ENCODE data around the gene PROX1. TPM values are rescaled to one million over a fixed set of nuclear protein-coding genes. Genes with fewer than 3 reads are reported as not detected.

PROX1 gene
- polyA plus RNA-seq, 4 donors = 0.67 to 7.0 (median 2.3) TPM

DNA sequence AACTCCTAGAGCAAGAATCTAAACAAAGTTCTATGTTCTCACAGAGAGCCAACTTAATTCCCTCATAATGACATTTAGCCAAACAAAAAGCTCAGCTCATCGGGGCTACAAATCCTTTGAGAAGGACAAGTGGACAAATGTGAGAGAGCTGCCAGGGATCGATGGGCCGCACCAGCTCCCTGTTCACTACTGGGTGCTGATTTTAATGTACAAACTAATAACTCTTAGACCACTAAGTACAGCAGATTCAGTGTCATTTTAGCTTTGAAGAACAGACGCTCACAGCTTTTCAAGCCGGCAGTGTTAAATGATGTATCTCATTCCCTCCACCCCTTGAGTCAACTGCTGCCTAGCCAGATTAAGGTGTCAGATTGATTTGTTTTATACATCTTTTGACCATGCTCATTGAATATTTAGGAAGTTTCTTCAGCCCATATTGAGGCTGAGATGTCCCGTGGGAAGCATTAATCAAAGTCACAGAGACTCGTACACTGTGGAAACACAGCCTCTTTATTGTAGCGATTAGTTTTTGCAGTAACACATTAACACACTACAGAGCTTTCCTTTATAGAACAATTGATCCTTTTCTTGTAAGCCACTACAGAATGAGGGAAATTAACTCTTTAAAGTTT, 21.1 kb downstream of the PROX1 start:
- WGBS, 3 donors = 61 to 87% (median 82%) methylated on average over 8 of the region's 8 CpGs
- Histone ChIP-seq H3K36me3 (ENCODE audit: control insufficient read depth in 3 of 3, insufficient read depth in 2 of 3, low read depth in 1 of 3, low read length in 3 of 3) (no peaks in the 10 kb centered on the region), H3K27ac (ENCODE audit: low read depth in 1 of 3, low read length in 2 of 3) (no peak overlapping the region), H3K27me3 (ENCODE audit: control insufficient read depth in 3 of 3, insufficient read depth in 3 of 3, low read length in 3 of 3) (no peaks in the 10 kb centered on the region), H3K4me1 (ENCODE audit: control insufficient read depth in 3 of 3, insufficient read depth in 2 of 3, low read depth in 1 of 3, low read length in 2 of 3) (no peaks in the 10 kb centered on the region), H3K9me3 (ENCODE audit: control insufficient read depth in 2 of 2, insufficient read depth in 1 of 2, low read depth in 1 of 2, low read length in 1 of 2) (no peaks in the 10 kb centered on the region), H3K4me3 (ENCODE audit: low read depth in 1 of 3, low read length in 3 of 3) (no peak overlapping the region)
- DNase-seq (no peak), FAIRE-seq (no peak)

DNA sequence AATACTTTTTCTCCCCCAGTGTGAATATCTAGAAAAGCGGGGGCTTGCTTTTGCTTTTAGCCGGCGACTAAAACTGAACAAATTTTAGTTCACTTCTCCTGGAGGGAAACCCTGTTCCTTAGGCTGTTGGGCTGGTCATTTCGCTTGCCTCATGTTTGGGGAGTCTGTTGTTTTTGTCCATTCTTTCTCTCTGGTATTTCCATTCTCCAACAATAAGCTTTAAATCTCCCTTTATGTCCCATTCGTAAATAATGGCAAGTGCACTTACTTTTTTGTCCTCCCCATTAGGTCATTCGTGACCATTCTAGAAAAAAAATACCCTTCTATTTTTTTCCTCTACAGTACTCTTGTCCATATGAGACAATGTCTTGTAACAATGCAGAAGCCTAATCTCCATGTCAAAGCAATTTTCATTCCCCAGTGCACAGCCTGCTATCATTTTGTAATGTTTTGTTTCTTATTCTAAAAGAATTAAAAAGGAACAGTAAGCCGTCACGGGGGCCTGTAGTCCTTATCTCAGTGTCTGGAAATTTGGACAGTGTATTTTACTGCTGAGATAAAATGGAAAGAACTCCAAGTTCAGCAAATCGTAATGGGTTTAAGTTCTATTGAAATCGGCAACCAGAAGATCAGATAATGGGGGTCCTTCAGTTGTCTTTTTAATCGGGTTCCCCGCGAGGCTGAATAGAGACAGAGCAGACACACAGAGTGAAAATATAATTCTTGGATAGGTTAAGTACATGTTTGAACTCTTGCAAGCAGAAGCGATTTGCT, 21.8 kb downstream of the PROX1 start:
- FAIRE-seq (no peak), DNase-seq (no peak)
- no peaks in the 10 kb centered on the region for H3K4me1 ChIP-seq (ENCODE audit: control insufficient read depth in 3 of 3, insufficient read depth in 2 of 3, low read depth in 1 of 3, low read length in 2 of 3)
- H3K27ac ChIP-seq (ENCODE audit: low read depth in 1 of 3, low read length in 2 of 3) = no peak overlapping the region
- no peak overlapping the region for H3K4me3 ChIP-seq (ENCODE audit: low read depth in 1 of 3, low read length in 3 of 3)
- no peaks in the 10 kb centered on the region for H3K27me3 ChIP-seq (ENCODE audit: control insufficient read depth in 3 of 3, insufficient read depth in 3 of 3, low read length in 3 of 3)
- no peaks in the 10 kb centered on the region for H3K9me3 ChIP-seq (ENCODE audit: control insufficient read depth in 2 of 2, insufficient read depth in 1 of 2, low read depth in 1 of 2, low read length in 1 of 2)
- 80 to 91% (median 87%) methylated on average over 14 of the region's 14 CpGs for WGBS, 3 donors
- no peaks in the 10 kb centered on the region for H3K36me3 ChIP-seq (ENCODE audit: control insufficient read depth in 3 of 3, insufficient read depth in 2 of 3, low read depth in 1 of 3, low read length in 3 of 3)

DNA sequence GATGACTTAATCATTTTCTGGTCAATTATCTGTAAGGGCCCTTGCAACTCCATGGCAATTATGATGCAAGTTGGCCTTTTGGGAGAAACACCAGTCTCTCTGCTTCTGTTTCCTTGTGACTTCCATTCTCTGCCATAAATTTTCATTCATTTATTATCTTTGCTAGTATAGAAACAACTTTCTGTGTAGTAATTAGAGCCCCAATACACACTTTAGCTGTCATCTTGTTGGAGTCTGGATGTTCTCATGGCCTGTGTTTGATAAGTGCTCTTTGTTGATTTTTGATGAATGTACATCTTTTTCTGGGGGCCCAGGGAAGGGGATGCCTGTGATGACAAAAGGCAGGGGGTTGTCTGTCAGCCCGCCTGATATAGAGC, 22.4 kb downstream of the PROX1 start:
- Histone ChIP-seq H3K27me3 (ENCODE audit: control insufficient read depth in 3 of 3, insufficient read depth in 3 of 3, low read length in 3 of 3) (no peaks in the 10 kb centered on the region), H3K9me3 (ENCODE audit: control insufficient read depth in 2 of 2, insufficient read depth in 1 of 2, low read depth in 1 of 2, low read length in 1 of 2) (no peaks in the 10 kb centered on the region), H3K4me3 (ENCODE audit: low read depth in 1 of 3, low read length in 3 of 3) (no peak overlapping the region), H3K36me3 (ENCODE audit: control insufficient read depth in 3 of 3, insufficient read depth in 2 of 3, low read depth in 1 of 3, low read length in 3 of 3) (no peaks in the 10 kb centered on the region), H3K27ac (ENCODE audit: low read depth in 1 of 3, low read length in 2 of 3) (no peak overlapping the region), H3K4me1 (ENCODE audit: control insufficient read depth in 3 of 3, insufficient read depth in 2 of 3, low read depth in 1 of 3, low read length in 2 of 3) (no peaks in the 10 kb centered on the region)
- WGBS, 3 donors = 86 to 97% (median 94%) methylated on average over 1 of the region's 1 CpG
- FAIRE-seq = no peak
- no peak for DNase-seq

DNA sequence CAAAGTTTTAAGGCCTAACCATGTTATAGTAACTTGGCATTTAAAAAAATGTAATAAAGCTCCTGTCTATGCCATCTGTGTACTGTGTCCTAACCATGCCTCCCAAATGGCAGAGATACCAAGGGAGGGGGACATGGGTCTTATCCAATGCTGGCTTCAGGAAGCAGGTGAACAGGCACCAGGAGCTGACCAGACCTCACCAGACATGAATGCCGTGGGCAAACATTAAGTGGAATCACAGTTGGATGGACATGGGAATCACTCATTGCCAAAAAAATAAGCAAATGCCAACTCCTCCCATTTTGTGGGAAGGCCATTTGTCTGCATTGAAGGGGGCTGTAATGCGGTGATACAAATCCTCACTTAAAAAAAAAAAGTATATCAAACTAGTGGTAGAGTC, 22.9 kb downstream of the PROX1 start:
- H3K36me3 ChIP-seq (ENCODE audit: control insufficient read depth in 3 of 3, insufficient read depth in 2 of 3, low read depth in 1 of 3, low read length in 3 of 3) = no peaks in the 10 kb centered on the region

DNA sequence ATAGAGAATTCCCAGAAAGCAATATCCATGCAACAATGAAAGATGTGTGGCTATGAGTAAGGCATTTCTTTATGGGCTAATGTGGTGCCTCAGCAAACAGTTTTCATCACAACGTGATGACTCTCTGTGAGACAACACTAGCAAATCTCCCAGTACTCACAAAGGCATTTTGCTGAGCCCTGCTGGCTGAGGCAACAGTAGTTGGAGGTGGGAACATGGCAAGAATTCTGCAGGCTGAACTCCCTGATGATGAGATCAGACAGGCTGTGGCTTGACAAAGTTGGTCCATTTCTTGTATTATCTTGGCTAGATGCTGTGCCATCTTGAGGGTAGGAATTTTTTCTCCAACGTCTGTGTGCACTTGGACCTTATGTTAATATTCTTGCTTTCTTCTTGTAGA, 24.6 kb downstream of the PROX1 start:
- no peak overlapping the region for H3K4me3 ChIP-seq (ENCODE audit: low read depth in 1 of 3, low read length in 3 of 3)
- H3K9me3 ChIP-seq (ENCODE audit: control insufficient read depth in 2 of 2, insufficient read depth in 1 of 2, low read depth in 1 of 2, low read length in 1 of 2) = no peaks in the 10 kb centered on the region
- no peak overlapping the region for H3K27ac ChIP-seq (ENCODE audit: low read depth in 1 of 3, low read length in 2 of 3)
- no peaks in the 10 kb centered on the region for H3K36me3 ChIP-seq (ENCODE audit: control insufficient read depth in 3 of 3, insufficient read depth in 2 of 3, low read depth in 1 of 3, low read length in 3 of 3)
- DNase-seq (no peak), FAIRE-seq (no peak)
- no peaks in the 10 kb centered on the region for H3K4me1 ChIP-seq (ENCODE audit: control insufficient read depth in 3 of 3, insufficient read depth in 2 of 3, low read depth in 1 of 3, low read length in 2 of 3)
- H3K27me3 ChIP-seq (ENCODE audit: control insufficient read depth in 3 of 3, insufficient read depth in 3 of 3, low read length in 3 of 3) = no peaks in the 10 kb centered on the region
- WGBS, 3 donors = 40 to 44% (median 41%) methylated on average over 2 of the region's 2 CpGs

More for the DNA sequence above, 22.9 kb downstream of the PROX1 start:
- H3K27me3 ChIP-seq (ENCODE audit: control insufficient read depth in 3 of 3, insufficient read depth in 3 of 3, low read length in 3 of 3) = no peaks in the 10 kb centered on the region
- H3K4me1 ChIP-seq (ENCODE audit: control insufficient read depth in 3 of 3, insufficient read depth in 2 of 3, low read depth in 1 of 3, low read length in 2 of 3) = no peaks in the 10 kb centered on the region
- no peak overlapping the region for H3K27ac ChIP-seq (ENCODE audit: low read depth in 1 of 3, low read length in 2 of 3)
- H3K9me3 ChIP-seq (ENCODE audit: control insufficient read depth in 2 of 2, insufficient read depth in 1 of 2, low read depth in 1 of 2, low read length in 1 of 2) = no peaks in the 10 kb centered on the region
- H3K4me3 ChIP-seq (ENCODE audit: low read depth in 1 of 3, low read length in 3 of 3) = no peak overlapping the region
- no peak for FAIRE-seq
- WGBS, 3 donors = 88 to 98% (median 96%) methylated on average over 2 of the region's 2 CpGs
- DNase-seq = no peak

DNA sequence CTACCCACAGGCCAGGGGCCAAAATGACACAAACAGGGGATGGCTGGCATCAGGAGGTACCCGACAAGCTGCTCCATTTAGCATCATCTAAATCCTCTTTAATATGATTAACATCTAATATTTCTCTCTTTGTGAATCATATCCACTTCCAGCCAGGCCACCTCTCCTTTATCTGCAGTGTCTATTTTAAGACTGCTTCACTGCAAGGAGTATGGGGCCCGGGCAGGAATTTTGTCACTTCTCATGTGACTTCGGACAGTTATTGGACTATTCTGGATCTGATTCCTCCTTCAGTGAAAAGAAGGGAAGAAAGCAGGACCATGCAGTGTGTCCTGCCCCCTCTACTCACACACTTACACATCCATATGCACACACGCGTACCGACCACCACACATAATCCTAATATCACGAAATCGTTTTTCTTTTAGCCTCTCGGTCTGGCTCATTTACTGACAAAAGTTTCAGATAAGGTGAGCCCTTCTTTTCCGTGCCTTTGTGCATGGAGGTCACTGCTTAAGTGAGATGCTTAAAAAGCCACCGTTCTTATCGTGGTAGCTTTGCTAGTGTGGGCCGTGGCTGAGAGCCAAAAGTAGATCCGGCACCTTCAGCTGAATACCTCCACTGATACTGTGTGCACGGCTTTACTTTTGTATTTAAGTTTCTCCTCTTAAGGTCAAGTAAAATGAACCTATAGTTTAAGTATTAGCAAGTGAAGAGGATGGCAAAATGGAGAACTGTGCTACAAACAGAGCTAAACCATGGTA, 26.0 kb downstream of the PROX1 start:
- Histone ChIP-seq H3K4me1 (ENCODE audit: control insufficient read depth in 3 of 3, insufficient read depth in 2 of 3, low read depth in 1 of 3, low read length in 2 of 3) (no peaks in the 10 kb centered on the region), H3K27ac (ENCODE audit: low read depth in 1 of 3, low read length in 2 of 3) (no peak overlapping the region), H3K9me3 (ENCODE audit: control insufficient read depth in 2 of 2, insufficient read depth in 1 of 2, low read depth in 1 of 2, low read length in 1 of 2) (no peaks in the 10 kb centered on the region), H3K27me3 (ENCODE audit: control insufficient read depth in 3 of 3, insufficient read depth in 3 of 3, low read length in 3 of 3) (no peaks in the 10 kb centered on the region), H3K36me3 (ENCODE audit: control insufficient read depth in 3 of 3, insufficient read depth in 2 of 3, low read depth in 1 of 3, low read length in 3 of 3) (no peaks in the 10 kb centered on the region), H3K4me3 (ENCODE audit: low read depth in 1 of 3, low read length in 3 of 3) (no peak overlapping the region)
- 92 to 93% (median 92%) methylated on average over 15 of the region's 15 CpGs for WGBS, 3 donors
- DNase-seq (no peak), FAIRE-seq (no peak)

DNA sequence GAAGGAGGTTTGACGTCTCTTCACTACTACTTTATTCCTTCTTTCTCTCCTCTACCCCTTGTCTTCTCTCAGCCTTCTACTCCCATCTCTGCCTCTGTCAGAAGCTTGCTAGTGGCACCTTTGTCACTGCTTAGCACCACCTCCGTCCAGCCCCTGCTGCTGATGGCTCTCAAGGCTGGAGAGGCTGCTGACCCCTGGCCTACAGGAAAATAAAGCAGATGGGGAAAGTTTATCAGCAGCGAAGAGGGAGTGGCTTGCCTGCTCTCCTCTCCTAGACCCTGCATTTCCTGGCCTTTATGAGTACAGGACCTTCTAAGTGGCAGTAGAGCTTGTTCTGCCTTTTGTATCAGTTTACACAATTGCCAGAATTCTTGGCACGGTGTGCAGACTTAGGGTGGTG, 27.0 kb downstream of the PROX1 start:
- WGBS, 3 donors = 59 to 81% (median 81%) methylated on average over 4 of the region's 4 CpGs
- Histone ChIP-seq H3K9me3 (ENCODE audit: control insufficient read depth in 2 of 2, insufficient read depth in 1 of 2, low read depth in 1 of 2, low read length in 1 of 2) (no peaks in the 10 kb centered on the region), H3K27me3 (ENCODE audit: control insufficient read depth in 3 of 3, insufficient read depth in 3 of 3, low read length in 3 of 3) (no peaks in the 10 kb centered on the region), H3K36me3 (ENCODE audit: control insufficient read depth in 3 of 3, insufficient read depth in 2 of 3, low read depth in 1 of 3, low read length in 3 of 3) (no peaks in the 10 kb centered on the region), H3K27ac (ENCODE audit: low read depth in 1 of 3, low read length in 2 of 3) (no peak overlapping the region), H3K4me1 (ENCODE audit: control insufficient read depth in 3 of 3, insufficient read depth in 2 of 3, low read depth in 1 of 3, low read length in 2 of 3) (no peaks in the 10 kb centered on the region), H3K4me3 (ENCODE audit: low read depth in 1 of 3, low read length in 3 of 3) (no peak overlapping the region)
- no peak for FAIRE-seq
- no peak for DNase-seq

DNA sequence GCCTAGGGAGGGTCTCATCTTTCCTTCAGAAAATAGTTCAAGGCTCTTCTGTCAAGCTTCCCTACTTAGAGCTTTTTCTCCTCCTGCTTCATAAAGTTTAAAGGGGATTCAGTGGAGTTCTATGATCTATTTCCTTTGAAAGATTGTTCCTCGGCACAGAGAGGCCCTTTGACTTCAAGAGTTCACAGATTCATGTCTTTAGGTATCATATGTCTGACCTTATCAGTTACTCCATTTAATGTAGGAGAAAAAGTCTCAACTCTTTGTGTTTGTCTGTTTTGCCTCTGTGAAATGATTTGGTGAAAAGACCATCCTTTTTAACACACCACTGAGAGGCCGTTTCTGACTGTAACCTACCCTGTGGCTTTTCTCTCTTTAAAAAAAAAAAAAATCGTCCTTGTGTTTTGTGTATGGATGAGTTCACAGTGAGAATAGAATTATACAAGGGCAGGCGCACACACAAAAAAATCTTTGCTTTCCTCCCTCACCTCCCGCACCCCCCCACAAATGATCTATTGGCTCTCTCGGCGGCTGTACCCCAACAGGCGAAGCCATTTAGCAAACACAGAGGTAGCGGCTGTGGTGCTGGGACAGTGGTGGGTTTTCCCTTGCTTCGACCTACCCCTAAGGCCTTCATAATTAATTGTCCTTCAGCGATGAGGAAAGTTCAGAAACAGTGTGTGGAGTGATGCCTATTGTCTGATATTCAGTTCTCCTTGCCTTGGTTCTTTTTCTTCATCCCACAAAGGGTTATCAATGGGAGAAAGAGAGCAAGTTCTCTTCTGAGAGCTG, 29.6 kb downstream of the PROX1 start:
- FAIRE-seq (no peak), DNase-seq (no peak)
- no peaks in the 10 kb centered on the region for H3K27me3 ChIP-seq (ENCODE audit: control insufficient read depth in 3 of 3, insufficient read depth in 3 of 3, low read length in 3 of 3)
- no peaks in the 10 kb centered on the region for H3K9me3 ChIP-seq (ENCODE audit: control insufficient read depth in 2 of 2, insufficient read depth in 1 of 2, low read depth in 1 of 2, low read length in 1 of 2)
- no peaks in the 10 kb centered on the region for H3K4me1 ChIP-seq (ENCODE audit: control insufficient read depth in 3 of 3, insufficient read depth in 2 of 3, low read depth in 1 of 3, low read length in 2 of 3)
- no peak overlapping the region for H3K27ac ChIP-seq (ENCODE audit: low read depth in 1 of 3, low read length in 2 of 3)
- 86 to 90% (median 90%) methylated on average over 11 of the region's 11 CpGs for WGBS, 3 donors
- no peak overlapping the region for H3K4me3 ChIP-seq (ENCODE audit: low read depth in 1 of 3, low read length in 3 of 3)
- no peaks in the 10 kb centered on the region for H3K36me3 ChIP-seq (ENCODE audit: control insufficient read depth in 3 of 3, insufficient read depth in 2 of 3, low read depth in 1 of 3, low read length in 3 of 3)
